Midbrain (tissue), 1 donor: Measurements from ENCODE around the gene ZNF823.
A peak's percentile ranks its signal among the peaks of the same experiment; 100 is the strongest.

ENCODE experiments used
- DNase-seq: peaks from one replicate; lab custom pipeline; 2025; lab: John Stamatoyannopoulos, UW

The ZNF823 gene

GRCh38 chr19:11737964-11738745, 591 bp downstream of the ZNF823 start:
- DNase-seq, result peak; percentile 44

- no peak for DNase-seq
Observed at GRCh38 chr19:11736696-11737095, 2.0 kb downstream of the ZNF823 start.

DNA sequence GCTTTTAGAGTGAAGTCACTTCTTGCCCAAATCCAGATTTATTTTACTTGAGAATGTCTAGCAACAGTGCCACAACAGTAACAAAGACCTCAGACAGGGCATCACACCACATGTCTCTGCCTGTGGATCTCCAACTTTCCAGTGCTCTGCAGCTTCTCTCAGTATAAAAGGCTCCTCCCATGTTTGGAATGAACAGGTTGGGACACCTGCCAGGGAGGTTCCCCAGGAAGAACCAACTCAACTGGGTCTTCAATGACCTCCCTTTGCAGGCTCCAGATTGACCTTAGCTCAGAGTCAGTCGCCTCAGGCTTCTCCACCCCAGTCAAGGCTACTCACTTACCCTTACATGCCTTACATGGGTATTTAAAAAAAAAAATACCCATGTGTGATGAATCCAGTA, 3.4 kb downstream of the ZNF823 start:
- no peak for DNase-seq

GRCh38 chr19:11729586-11729985, 9.2 kb downstream of the ZNF823 start:
- no peak for DNase-seq

DNA sequence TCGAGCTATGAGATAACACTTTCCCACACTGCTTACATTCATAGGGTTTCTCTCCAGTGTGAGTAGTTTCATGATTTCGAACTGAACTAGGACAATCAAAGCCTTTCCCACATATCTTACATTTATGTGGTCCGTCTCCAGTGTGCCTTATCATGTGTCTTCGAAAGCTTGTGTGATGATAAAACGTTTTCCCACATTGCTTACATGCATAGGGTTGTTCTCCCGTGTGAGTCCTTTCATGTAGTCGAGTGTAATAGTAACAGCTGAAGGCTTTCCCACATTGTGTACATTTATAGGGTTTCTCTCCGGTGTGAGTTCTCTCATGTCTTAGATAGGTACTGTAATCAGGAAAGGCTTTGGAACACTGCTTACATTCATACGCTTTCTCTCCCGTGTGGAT, 16.3 kb downstream of the ZNF823 start:
- no peak for DNase-seq

DNA sequence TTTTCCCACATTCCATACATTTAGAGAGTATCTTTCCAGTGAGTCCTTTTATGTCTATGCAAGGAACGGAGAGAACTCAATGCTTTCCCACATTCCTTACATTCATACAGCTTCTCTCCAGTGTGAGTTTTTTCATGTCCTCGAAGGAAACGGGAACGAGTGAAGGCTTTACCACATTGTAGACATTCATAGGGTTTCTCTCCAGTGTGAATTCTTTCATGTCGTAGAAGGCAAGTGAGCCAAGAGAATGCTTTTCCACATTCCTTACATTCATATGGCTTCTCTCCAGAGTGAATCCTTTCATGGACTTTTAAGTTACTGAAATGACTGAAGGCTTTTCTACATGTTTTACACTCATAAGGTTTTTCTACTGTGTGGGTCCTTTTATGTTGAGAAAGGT, 17.1 kb downstream of the ZNF823 start:
- no peak for DNase-seq

- DNase-seq, result no peak
Observed at GRCh38 chr19:11710313-11710712, 28.4 kb downstream of the ZNF823 start.

GRCh38 chr19:11708457-11708856, 30.3 kb downstream of the ZNF823 start:
- DNase-seq, result no peak

DNA sequence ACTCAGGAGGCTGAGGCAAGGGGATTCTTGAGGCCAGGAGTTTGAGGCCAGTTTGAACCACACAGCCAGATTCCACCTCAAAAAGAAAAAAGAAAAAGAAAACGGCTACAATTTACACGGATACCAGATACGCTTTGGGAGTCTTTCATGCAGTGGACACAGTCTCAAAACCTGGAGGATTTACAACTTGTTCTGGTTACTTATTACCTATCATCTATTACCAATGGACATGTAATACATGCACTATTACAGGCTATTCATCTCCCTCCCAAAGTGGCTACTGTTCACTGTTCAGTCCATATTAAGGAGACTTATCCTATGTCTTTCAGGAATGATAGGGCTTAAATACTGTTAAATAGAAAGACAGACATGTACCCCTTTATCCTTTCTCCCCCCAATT, 33.3 kb downstream of the ZNF823 start:
- no peak for DNase-seq

- no peak for DNase-seq
Observed at GRCh38 chr19:11704626-11705025, 34.1 kb downstream of the ZNF823 start.

GRCh38 chr19:11699931-11700794, 38.6 kb downstream of the ZNF823 start:
- DNase-seq, result peak; percentile 13

DNA sequence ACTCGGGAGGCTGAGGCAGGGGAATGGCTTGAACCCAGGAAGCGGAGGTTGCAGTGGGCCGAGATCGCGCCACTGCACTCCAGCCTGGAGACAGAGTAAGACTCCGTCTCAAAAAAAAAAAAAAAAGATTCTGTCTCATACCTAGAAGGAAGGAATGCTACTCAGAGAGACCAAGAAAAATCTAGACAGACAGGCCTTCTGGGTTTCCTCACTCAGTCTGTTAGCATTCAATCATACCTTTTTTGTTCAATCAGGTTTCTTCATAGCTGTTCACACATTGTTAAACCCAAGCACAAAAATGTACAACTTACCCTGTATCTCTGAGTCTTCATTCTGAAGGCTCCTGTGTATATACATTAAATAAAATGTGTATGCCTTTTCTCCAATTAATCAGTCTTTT, 40.5 kb downstream of the ZNF823 start:
- no peak for DNase-seq

DNA sequence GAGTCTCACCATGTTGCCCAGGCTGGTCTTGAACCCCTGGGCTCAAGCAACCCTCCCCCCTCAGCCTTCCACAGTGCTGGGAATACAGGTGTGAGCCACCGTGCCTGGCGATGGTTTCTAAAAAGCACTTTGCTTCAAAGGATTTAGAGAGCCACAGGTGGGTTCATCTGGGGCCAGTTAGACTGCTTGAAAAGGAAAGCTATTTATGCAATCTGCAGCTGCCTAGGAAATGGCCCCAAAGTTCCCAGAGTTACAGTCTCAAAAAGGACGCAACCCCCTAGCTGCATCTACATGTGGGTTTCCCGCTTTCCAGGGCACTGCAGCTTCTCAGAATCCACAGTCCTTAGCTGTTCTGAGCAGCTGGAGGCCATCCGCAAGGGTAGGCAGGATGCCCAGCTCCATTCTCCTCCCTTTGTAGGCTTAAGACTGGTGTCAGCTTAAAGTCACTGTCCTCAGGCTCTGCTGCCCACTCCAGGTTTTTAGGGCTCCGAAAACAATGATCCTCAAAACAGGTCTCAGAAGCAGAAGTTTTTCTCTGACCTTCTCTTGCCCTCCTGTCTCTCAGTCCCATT, 41.4 kb downstream of the ZNF823 start:
- DNase-seq, result no peak

GRCh38 chr19:11694533-11695439, 44.0 kb downstream of the ZNF823 start:
- DNase-seq, result peak; percentile 94

- DNase-seq, result no peak
Observed at GRCh38 chr19:11693505-11694499, 44.9 kb downstream of the ZNF823 start.

DNA sequence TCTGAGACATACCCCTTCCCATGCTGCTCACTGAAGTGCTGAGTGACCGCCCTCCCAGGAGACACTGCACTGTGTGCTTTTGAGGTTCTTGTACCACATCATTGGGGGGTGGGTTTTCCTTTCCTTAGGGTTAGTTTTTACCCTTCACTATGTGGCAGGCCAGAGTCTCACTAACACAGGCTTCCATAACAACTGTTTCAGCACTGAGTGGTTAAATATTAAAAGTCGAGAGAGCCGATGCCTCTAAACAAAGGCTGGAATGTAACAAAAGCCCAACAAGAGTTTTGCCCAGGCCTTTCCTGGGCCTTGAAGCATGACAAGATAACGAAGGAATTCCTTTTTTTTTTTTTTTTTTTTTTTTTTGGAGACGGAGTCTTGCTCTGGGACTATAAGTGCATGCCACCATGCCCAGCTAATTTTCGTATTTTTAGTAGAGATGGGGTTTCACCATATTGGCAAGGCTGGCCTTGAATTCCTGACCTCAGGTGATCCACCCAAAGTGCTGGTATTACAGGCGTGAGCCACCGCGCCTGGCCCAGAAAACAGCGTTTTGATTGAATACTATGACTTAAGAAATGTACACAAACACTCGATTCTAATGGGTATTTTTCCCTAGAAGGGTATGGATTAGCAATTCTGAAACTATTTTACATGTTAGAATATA, 46.5 kb downstream of the ZNF823 start:
- no peak for DNase-seq

- DNase-seq, result no peak
Observed at GRCh38 chr19:11685676-11686650, 52.8 kb downstream of the ZNF823 start.

- DNase-seq, result no peak
Observed at GRCh38 chr19:11684987-11685675, 53.6 kb downstream of the ZNF823 start.
